ENCODE data around the gene PTPRN2.

Gene PTPRN2

GRCh38 chr7:157817944-157818700, 769.5 kb downstream of the PTPRN2 start:
- no peak for DNase-seq (ENCODE audit: low read depth in 3 of 3)

GRCh38 chr7:157817433-157817832, 770.2 kb downstream of the PTPRN2 start:
- DNase-seq (ENCODE audit: low read depth in 3 of 3) = no peak

GRCh38 chr7:157816526-157817250, 770.9 kb downstream of the PTPRN2 start:
- no peak for DNase-seq (ENCODE audit: low read depth in 3 of 3)

GRCh38 chr7:157816086-157816485, 771.5 kb downstream of the PTPRN2 start:
- no peak for DNase-seq (ENCODE audit: low read depth in 3 of 3)

GRCh38 chr7:157815706-157816022, 772.0 kb downstream of the PTPRN2 start:
- no peak for DNase-seq (ENCODE audit: low read depth in 3 of 3)

- no peak for DNase-seq (ENCODE audit: low read depth in 3 of 3)
Measured at GRCh38 chr7:157814931-157815705, 772.5 kb downstream of the PTPRN2 start.

- DNase-seq (ENCODE audit: low read depth in 3 of 3) = no peak
Measured at GRCh38 chr7:157813741-157814661, 773.6 kb downstream of the PTPRN2 start.

GRCh38 chr7:157813053-157813452, 774.6 kb downstream of the PTPRN2 start:
- DNase-seq (ENCODE audit: low read depth in 3 of 3) = no peak

GRCh38 chr7:157811946-157812345, 775.7 kb downstream of the PTPRN2 start:
- no peak for DNase-seq (ENCODE audit: low read depth in 3 of 3)

- no peak for DNase-seq (ENCODE audit: low read depth in 3 of 3)
Measured at GRCh38 chr7:157809863-157810851, 777.5 kb downstream of the PTPRN2 start.

- no peak for DNase-seq (ENCODE audit: low read depth in 3 of 3)
Measured at GRCh38 chr7:157809154-157809862, 778.3 kb downstream of the PTPRN2 start.

- no peak for DNase-seq (ENCODE audit: low read depth in 3 of 3)
Measured at GRCh38 chr7:157808042-157808441, 779.6 kb downstream of the PTPRN2 start.

GRCh38 chr7:157807510-157807909, 780.1 kb downstream of the PTPRN2 start:
- no peak for DNase-seq (ENCODE audit: low read depth in 3 of 3)

- no peak for DNase-seq (ENCODE audit: low read depth in 3 of 3)
Measured at GRCh38 chr7:157806711-157807110, 780.9 kb downstream of the PTPRN2 start.

GRCh38 chr7:157805713-157806112, 781.9 kb downstream of the PTPRN2 start:
- no peak for DNase-seq (ENCODE audit: low read depth in 3 of 3)

GRCh38 chr7:157803906-157804305, 783.7 kb downstream of the PTPRN2 start:
- DNase-seq (ENCODE audit: low read depth in 3 of 3) = no peak

GRCh38 chr7:157801971-157802675, 785.5 kb downstream of the PTPRN2 start:
- no peak for DNase-seq (ENCODE audit: low read depth in 3 of 3)

GRCh38 chr7:157801113-157801512, 786.5 kb downstream of the PTPRN2 start:
- no peak for DNase-seq (ENCODE audit: low read depth in 3 of 3)

GRCh38 chr7:157800281-157800680, 787.3 kb downstream of the PTPRN2 start:
- no peak for DNase-seq (ENCODE audit: low read depth in 3 of 3)
